Activated CD8-positive, alpha-beta T cell treated with anti-CD3 and anti-CD28 coated beads for 36 hours (primary cell): ENCODE results near the gene ANKRD42. TPM values are rescaled to one million over a fixed set of nuclear protein-coding genes. Genes with fewer than 3 reads are reported as not detected.

ENCODE experiments used
- ATAC-seq: fragments of 200-7000 bp; cut with Tn5 transposase; one replicate; pipeline ENCODE4 v1.10.0; 2021; ENCODE audit warnings: mild to moderate bottlenecking, moderate library complexity
- CTCF ChIA-PET: fragments of 350-600 bp; sonication (Branson Sonifier 250); formaldehyde crosslinking; loops from one replicate; lab custom pipeline; 2021; ENCODE audit warnings: antibody characterized with exemption; lab: Charles Lee
- POLR2A ChIA-PET: fragments of 350-600 bp; sonication (Branson Sonifier 250); formaldehyde crosslinking; loops from one replicate; lab custom pipeline; 2021; ENCODE audit warnings: antibody characterized with exemption; lab: Charles Lee
- DNase-seq: peaks from one replicate; pipeline ENCODE4 v3.0.0-alpha.2; 2020
- H3K27ac Mint-ChIP-seq: one replicate; pipeline ENCODE4 v1.8.0; 2021; ENCODE audit warnings: mild to moderate bottlenecking, mixed read lengths
- H3K27me3 Mint-ChIP-seq: one replicate; pipeline ENCODE4 v1.8.0; 2021; ENCODE audit warnings: mixed read lengths
- H3K36me3 Mint-ChIP-seq: one replicate; pipeline ENCODE4 v1.8.0; 2021; ENCODE audit warnings: low read depth, mixed read lengths
- H3K4me1 Mint-ChIP-seq: one replicate; pipeline ENCODE4 v1.8.0; 2021; ENCODE audit warnings: low read depth, mixed read lengths
- H3K4me3 Mint-ChIP-seq: one replicate; pipeline ENCODE4 v1.8.0; 2021; ENCODE audit warnings: mild to moderate bottlenecking, moderate library complexity, mixed read lengths
- H3K9me3 Mint-ChIP-seq: one replicate; pipeline ENCODE4 v1.8.0; 2021; ENCODE audit warnings: mixed read lengths
- CTCF ChIP-seq: fragments of 200-600 bp; IDR thresholded peaks from one replicate; pipeline ENCODE4 v1.8.0; 2022; ENCODE audit warnings: antibody characterized with exemption, mild to moderate bottlenecking
- intact Hi-C: fragments of 100-400 bp; cut with micrococcal nuclease; formaldehyde crosslinking; loops from one replicate; pipeline ENCODE4 v1.10.0; 2022
- total RNA-seq, 2 experiments: library from RNA; stranded (reverse); gene quantifications; one replicate each; pipeline ENCODE4 v1.2.3, GENCODE V29; 2021

ANKRD42 gene
- total RNA-seq, 2 experiments from 2014 or later: 3.8 to 4.7 TPM

DNA sequence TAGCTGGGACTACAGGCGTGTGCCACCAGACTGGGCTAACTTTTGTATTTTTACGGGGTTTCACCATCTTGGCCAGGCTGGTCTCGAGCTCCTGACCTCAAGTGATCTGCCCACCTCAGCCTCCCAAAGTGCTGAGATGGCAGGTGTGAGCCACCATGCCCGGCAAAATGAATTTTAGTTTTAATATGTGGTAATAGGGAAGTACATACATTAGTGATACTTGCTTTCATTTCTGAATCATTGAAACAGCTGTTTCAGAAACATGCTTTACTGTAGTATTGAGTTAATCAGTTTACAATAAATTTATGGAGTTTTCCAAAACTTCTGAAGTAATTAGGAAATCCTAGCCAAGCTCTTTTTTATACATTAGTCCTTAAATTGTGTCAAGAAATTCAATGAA lies 21.0 kb upstream of the ANKRD42 start:
- no peak for DNase-seq
- no peak overlapping the region for H3K4me3 Mint-ChIP-seq
- H3K9me3 Mint-ChIP-seq: no peaks in the 10 kb centered on the region
- intact Hi-C loops: no loop called here
- peaks cover 79% of the 10 kb centered on the region for H3K4me1 Mint-ChIP-seq
- ChIA-PET POLR2A (interaction anchor here (2.0 kb wide), 1 partner anchor 13 kb away, joined by 10 read pairs; no protein-coding TSS in a partner anchor), CTCF (interaction anchor here (1.0 to 1.8 kb wide), 3 partner anchors 9 to 16 kb away, joined by 3 to 5 read pairs (median 3); partner anchors contain the start of gene PCF11)
- no peaks in the 10 kb centered on the region for H3K27me3 Mint-ChIP-seq
- no peak for ATAC-seq
- peak overlapping the region; percentile 34 for H3K27ac Mint-ChIP-seq
- no peak for TF ChIP-seq CTCF
- peaks cover 66% of the 10 kb centered on the region for H3K36me3 Mint-ChIP-seq

GRCh38 chr11:83174008-83174407 lies 19.5 kb upstream of the ANKRD42 start:
- CTCF ChIA-PET: interaction anchor here (0.6 to 1.3 kb wide), 2 partner anchors 14 to 267 kb away, joined by 3 to 5 read pairs; no protein-coding TSS in a partner anchor
- peak overlapping the region; percentile 42 for H3K27ac Mint-ChIP-seq
- intact Hi-C loops: no loop called here

DNA sequence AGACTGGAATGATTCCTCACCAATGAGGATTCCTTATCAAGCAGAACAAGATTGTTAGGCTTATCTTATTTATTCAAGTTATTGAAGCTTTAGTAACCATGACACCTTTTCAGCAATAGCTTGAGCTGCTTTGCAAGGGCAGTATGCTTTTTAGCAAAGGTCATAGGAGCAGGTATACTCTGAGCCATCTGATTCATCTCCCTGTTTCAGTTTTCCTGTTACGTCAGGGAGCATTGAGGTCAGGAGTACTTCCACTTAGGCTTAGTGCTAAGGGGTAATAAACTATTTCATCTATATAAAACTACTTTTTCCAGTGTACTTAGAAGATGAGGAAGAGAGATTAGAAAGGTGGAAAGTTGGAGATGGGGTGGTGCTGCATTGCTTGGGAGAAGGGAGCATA lies 17.7 kb upstream of the ANKRD42 start:
- intact Hi-C loops: no loop called here

More at GRCh38 chr11:83174008-83174407, 19.5 kb upstream of the ANKRD42 start:
- TF ChIP-seq CTCF: no peak
- ATAC-seq (peak; percentile 28), DNase-seq (no peak)
- no peaks in the 10 kb centered on the region for H3K27me3 Mint-ChIP-seq
- POLR2A ChIA-PET: interaction anchor here (0.7 kb wide), 1 partner anchor 1369 kb away, joined by 3 read pairs; no protein-coding TSS in a partner anchor
- peaks cover 53% of the 10 kb centered on the region for H3K36me3 Mint-ChIP-seq
- H3K4me1 Mint-ChIP-seq: peaks cover 67% of the 10 kb centered on the region
- H3K4me3 Mint-ChIP-seq: no peak overlapping the region
- H3K9me3 Mint-ChIP-seq: no peaks in the 10 kb centered on the region

GRCh38 chr11:83181815-83182214 lies 11.7 kb upstream of the ANKRD42 start:
- peak overlapping the region; percentile 36 for H3K27ac Mint-ChIP-seq

More for the DNA sequence above, 17.7 kb upstream of the ANKRD42 start:
- Mint-ChIP-seq H3K4me1 (peaks cover 51% of the 10 kb centered on the region), H3K9me3 (no peaks in the 10 kb centered on the region), H3K36me3 (peaks cover 46% of the 10 kb centered on the region), H3K27me3 (no peaks in the 10 kb centered on the region), H3K27ac (peak overlapping the region; percentile 26), H3K4me3 (no peak overlapping the region)
- ChIA-PET POLR2A (interaction anchor here (1.0 kb wide), 2 partner anchors 13 to 19 kb away, joined by 3 read pairs; partner anchors contain the start of gene PCF11), CTCF (no interaction called here)
- no peak for TF ChIP-seq CTCF
- no peak for ATAC-seq
- no peak for DNase-seq

More at GRCh38 chr11:83181815-83182214, 11.7 kb upstream of the ANKRD42 start:
- no peak for TF ChIP-seq CTCF
- no peak overlapping the region for H3K4me3 Mint-ChIP-seq
- ATAC-seq (no peak), DNase-seq (no peak)
- H3K4me1 Mint-ChIP-seq: peaks cover 17% of the 10 kb centered on the region
- H3K27me3 Mint-ChIP-seq: no peaks in the 10 kb centered on the region
- ChIA-PET POLR2A (interaction anchor here (1.0 to 1.1 kb wide), 2 partner anchors 25 to 119 kb away, joined by 3 read pairs; partner anchors contain the start of gene PCF11), CTCF (interaction anchor here (1.0 to 1.5 kb wide), 2 partner anchors 9 to 13 kb away, joined by 3 to 5 read pairs; no protein-coding TSS in a partner anchor)
- intact Hi-C loops: no loop called here
- H3K9me3 Mint-ChIP-seq: no peaks in the 10 kb centered on the region
- peaks cover 43% of the 10 kb centered on the region for H3K36me3 Mint-ChIP-seq
